ENCODE results near the gene SEC61A2.

DNA sequence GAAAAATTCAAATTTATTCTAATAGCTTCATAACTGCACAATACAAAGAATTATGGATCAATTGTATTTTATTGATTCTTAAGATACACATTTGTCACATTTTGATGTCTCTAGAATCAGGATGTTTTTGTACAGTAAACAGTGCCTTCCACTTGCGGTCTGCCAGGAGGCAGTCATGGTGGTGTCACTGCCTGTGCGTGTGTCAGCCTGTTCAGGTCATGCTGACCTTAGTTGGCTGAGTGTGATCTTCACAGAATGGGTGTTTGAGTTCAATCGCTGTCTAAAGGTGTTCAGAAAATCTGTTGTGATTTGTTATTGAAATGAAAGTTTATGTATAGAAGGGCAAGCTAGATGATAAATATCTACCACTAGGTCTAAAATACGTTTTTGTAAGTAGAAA is 20.7 kb downstream of the SEC61A2 start:
- TF ChIP-seq, protein P1, sequence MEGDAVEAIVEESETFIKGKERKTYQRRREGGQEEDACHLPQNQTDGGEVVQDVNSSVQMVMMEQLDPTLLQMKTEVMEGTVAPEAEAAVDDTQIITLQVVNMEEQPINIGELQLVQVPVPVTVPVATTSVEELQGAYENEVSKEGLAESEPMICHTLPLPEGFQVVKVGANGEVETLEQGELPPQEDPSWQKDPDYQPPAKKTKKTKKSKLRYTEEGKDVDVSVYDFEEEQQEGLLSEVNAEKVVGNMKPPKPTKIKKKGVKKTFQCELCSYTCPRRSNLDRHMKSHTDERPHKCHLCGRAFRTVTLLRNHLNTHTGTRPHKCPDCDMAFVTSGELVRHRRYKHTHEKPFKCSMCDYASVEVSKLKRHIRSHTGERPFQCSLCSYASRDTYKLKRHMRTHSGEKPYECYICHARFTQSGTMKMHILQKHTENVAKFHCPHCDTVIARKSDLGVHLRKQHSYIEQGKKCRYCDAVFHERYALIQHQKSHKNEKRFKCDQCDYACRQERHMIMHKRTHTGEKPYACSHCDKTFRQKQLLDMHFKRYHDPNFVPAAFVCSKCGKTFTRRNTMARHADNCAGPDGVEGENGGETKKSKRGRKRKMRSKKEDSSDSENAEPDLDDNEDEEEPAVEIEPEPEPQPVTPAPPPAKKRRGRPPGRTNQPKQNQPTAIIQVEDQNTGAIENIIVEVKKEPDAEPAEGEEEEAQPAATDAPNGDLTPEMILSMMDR (IDR thresholded peaks at IDR 0.05; ENCODE audit: low read length), result no peak
- TF ChIP-seq EZH2 (optimal IDR thresholded peaks at IDR 0.05; ENCODE audit: low read depth, low read length), result no peak
- TF ChIP-seq EZH2phosphoT487 (IDR thresholded peaks at IDR 0.05; ENCODE audit: low read length), result no peak

Measured in MM.1S (cell line).